ENCODE data around the gene IGFBPL1. TPM values are rescaled to one million over a fixed set of nuclear protein-coding genes. Genes with fewer than 3 reads are reported as not detected.

The IGFBPL1 gene
- total RNA-seq, 4 donors from 2014 or later, result 1.6 to 3.2 (median 2.5) TPM

DNA sequence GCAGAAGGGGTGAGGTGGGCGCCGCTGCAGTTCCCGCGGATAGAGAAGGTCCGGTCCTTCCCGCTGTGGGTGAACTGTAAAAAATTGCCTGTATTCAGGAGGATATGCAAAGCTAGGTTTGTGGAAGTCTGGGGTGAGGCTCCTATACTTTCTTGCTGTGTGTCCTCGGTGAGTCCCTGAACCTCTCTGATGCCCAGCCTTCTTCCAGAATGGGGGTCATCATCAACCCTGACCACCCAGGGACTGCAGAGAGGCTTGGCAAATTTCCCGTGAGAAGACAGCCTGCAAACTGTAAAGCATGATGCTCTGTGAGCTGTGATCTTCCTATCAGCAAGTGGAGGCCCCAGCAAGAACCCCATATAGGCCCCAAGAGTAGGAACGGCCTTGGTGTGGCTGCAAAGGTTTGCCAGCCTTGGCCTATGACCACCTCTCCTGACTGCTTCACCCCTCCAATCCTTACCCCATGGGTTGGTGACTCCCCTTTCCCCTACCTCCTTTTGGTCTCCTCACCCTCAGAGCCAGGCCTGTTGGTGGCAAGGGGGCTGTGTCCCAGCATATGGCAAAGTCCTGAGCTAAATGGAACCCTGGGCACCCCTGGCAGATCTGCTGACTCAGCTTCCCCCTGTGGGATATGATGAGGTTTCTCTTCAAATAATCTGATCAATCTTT, 31.0 kb downstream of the IGFBPL1 start:
- no peak for ATAC-seq
- peaks cover 2 to 80% (median 6%) of the 10 kb centered on the region in 3 donors for H3K4me1 ChIP-seq
- H3K36me3 ChIP-seq, result peaks cover 0 to 32% of the 10 kb centered on the region in 2 donors
- peak overlapping the region; percentile 74 for H3K4me3 ChIP-seq
- TF ChIP-seq CTCF (IDR thresholded peaks at IDR 0.05) (no peak), POLR2AphosphoS5 (IDR thresholded peaks at IDR 0.05) (no peak), EP300 (IDR thresholded peaks at IDR 0.05) (no peak), POLR2A (IDR thresholded peaks at IDR 0.05) (no peak)
- no peaks in the 10 kb centered on the region for H3K9me3 ChIP-seq
- WGBS, 2 donors (ENCODE audit: low coverage in 1 of 2), result 0 to 4% methylated on average over 5 to 7 of the region's 9 CpGs
- H3K27me3 ChIP-seq, result no peaks in the 10 kb centered on the region
- peak overlapping the region; percentile 73 to 93 (median 88) for H3K27ac ChIP-seq

DNA sequence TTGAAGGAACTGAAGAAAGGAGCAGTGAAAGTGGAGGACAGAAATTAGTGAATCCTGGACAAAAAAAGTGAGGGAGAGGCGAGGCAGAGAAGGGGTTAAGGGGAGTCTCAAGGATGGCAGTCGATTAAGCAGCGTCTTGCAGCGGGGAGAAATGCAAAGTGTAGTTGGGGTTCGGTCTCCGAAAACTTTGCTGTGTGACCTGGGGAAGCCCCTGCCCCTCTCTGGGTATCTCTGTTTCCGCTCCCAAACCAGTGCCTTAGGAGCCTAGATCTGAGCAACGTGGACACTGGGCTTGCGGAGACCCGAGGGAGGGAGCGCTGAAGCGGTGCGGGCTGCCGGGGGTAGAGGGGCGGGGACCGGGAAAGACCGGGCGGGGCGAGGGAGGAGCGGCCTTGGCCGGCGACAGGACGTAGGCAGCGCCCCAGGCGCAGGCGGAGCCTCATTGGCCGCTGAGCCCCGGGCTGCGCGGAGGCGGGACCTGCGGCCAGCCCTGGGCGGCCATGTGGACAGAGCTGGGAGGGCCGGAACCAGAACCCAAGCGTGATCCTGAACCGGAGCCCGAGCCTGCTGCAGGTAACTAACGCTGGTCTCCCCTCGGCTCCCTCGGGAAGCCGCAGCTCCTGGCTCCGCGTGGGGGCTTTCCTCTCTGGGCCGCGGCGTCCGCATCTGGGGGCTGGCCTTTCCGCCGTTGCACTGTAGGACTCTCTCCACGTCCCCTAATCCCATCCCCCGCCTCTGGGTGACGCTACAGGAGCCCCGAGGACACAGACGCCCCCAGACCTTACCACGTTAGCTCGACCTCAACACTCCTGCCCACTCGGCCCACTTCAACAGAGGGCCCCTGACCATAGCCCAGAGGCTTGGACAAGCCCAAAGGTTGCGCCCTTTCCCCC, 31.8 kb downstream of the IGFBPL1 start, which contains the start of gene ALDH1B1:
ALDH1B1 (plus strand) TSS at position 468 of the 893 bp plus-strand sequence. CDS start 3,047 bp downstream, outside the sequence.
- H3K27me3 ChIP-seq, result no peaks in the 10 kb centered on the region
- peak within 1 kb of the TSS; percentile 74 for H3K4me3 ChIP-seq
- TF ChIP-seq CTCF (IDR thresholded peaks at IDR 0.05) (peak in 2 of 4 experiments; percentile 11 to 38), POLR2A (IDR thresholded peaks at IDR 0.05) (peak; percentile 86 to 88), EP300 (IDR thresholded peaks at IDR 0.05) (no peak), POLR2AphosphoS5 (IDR thresholded peaks at IDR 0.05) (peak; percentile 93)
- H3K4me1 ChIP-seq, result peaks cover 2 to 84% (median 6%) of the 10 kb centered on the region in 3 donors
- no peaks in the 10 kb centered on the region for H3K9me3 ChIP-seq
- WGBS, 2 donors (ENCODE audit: low coverage in 1 of 2), result 0 to 1% methylated on average over 6 to 9 of the region's 58 CpGs
- H3K27ac ChIP-seq, result peak within 1 kb of the TSS; percentile 73 to 93 (median 88)
- peak; percentile 95 for ATAC-seq
- H3K36me3 ChIP-seq, result peaks cover 0 to 24% of the 10 kb centered on the region in 2 donors

GRCh38 chr9:38391278-38392118, 32.8 kb downstream of the IGFBPL1 start:
- Histone ChIP-seq H3K4me1 (peaks cover 2 to 81% (median 6%) of the 10 kb centered on the region in 3 donors), H3K36me3 (peaks cover 0 to 14% of the 10 kb centered on the region in 2 donors), H3K4me3 (peak overlapping the region; percentile 74), H3K27ac (peak overlapping the region; percentile 73 to 93 (median 88)), H3K9me3 (no peaks in the 10 kb centered on the region), H3K27me3 (no peaks in the 10 kb centered on the region)
- 51 to 77% methylated on average over 4 to 11 of the region's 18 CpGs for WGBS, 2 donors (ENCODE audit: low coverage in 1 of 2)
- ATAC-seq, result no peak
- TF ChIP-seq EP300 (IDR thresholded peaks at IDR 0.05) (no peak), POLR2AphosphoS5 (IDR thresholded peaks at IDR 0.05) (no peak), POLR2A (IDR thresholded peaks at IDR 0.05) (no peak), CTCF (IDR thresholded peaks at IDR 0.05) (no peak)

DNA sequence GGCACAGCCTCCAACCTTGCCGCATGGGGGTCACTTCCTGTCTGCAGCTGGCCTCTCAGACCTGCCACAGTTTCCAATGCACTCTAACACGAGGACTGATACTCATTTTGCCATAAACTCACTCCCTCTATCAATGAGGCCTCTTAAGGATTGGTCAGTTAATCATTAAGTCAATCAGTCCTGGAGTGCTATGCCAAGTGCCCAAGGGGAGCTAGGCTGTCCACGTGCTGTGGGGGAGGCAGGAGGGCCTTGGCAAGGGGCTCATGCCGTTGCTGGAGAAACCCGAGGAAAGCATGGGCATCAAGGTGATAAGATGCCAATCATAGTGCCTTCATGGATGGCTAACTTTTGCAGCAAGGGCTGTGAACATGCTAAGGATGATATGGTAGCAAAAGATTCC, 33.4 kb downstream of the IGFBPL1 start:
- 36 to 50% methylated on average over 2 of the region's 5 CpGs for WGBS, 2 donors (ENCODE audit: low coverage in 1 of 2)
- Histone ChIP-seq H3K4me3 (no peak overlapping the region), H3K27me3 (no peaks in the 10 kb centered on the region), H3K36me3 (peaks cover 0 to 8% of the 10 kb centered on the region in 2 donors), H3K27ac (peak overlapping the region; percentile 73 to 93 (median 88)), H3K4me1 (peaks cover 2 to 81% (median 6%) of the 10 kb centered on the region in 3 donors), H3K9me3 (no peaks in the 10 kb centered on the region)
- TF ChIP-seq EP300 (IDR thresholded peaks at IDR 0.05), result no peak
- no peak for TF ChIP-seq POLR2AphosphoS5 (IDR thresholded peaks at IDR 0.05)
- no peak for TF ChIP-seq POLR2A (IDR thresholded peaks at IDR 0.05)
- TF ChIP-seq CTCF (IDR thresholded peaks at IDR 0.05), result no peak
- ATAC-seq, result no peak

Measured in gastroesophageal sphincter (tissue), 4 donors.